ENCODE data around the gene PTPRC. TPM values are rescaled to one million over a fixed set of nuclear protein-coding genes. Genes with fewer than 3 reads are reported as not detected.

PTPRC gene
- total RNA-seq, 1 experiment from 2014 or later: 0.11 TPM

GRCh38 chr1:198672124-198672523, 33.3 kb downstream of the PTPRC start:
- peak overlapping the region; percentile 52 for H3K9ac ChIP-seq (ENCODE audit: low read length)
- peak overlapping the region; percentile 39; the same call in 1 of the 2 replicates for H2AFZ ChIP-seq (ENCODE audit: low read length)
- ChIA-PET CTCF (no interaction called here), POLR2A (ENCODE audit: unreplicated experiment) (interaction anchor here (0.7 to 0.9 kb wide), 2 partner anchors 15 to 888 kb away, joined by 3 to 6 read pairs; no protein-coding TSS in a partner anchor)
- H3K9me3 ChIP-seq (ENCODE audit: low read length): no peaks in the 10 kb centered on the region
- ATAC-seq (peak; percentile 59), DNase-seq (peak; percentile 78)
- no peaks in the 10 kb centered on the region for H3F3A ChIP-seq (ENCODE audit: low read length, unreplicated experiment)
- TF ChIP-seq EZH2 (IDR thresholded peaks at IDR 0.05; ENCODE audit: low read length, unreplicated experiment) (no peak), CTCF (conservative IDR thresholded peaks at IDR 0.05; ENCODE audit: low read depth, low read length) (no peak), EZH2phosphoT487 (IDR thresholded peaks at IDR 0.05; ENCODE audit: borderline replicate concordance, low read length) (no peak)
- H3K4me2 ChIP-seq (ENCODE audit: low read length): peak overlapping the region; percentile 25
- intact Hi-C loops (cut with micrococcal nuclease): no loop called here
- H3K36me3 ChIP-seq (ENCODE audit: low read depth, low read length): no peaks in the 10 kb centered on the region
- H3K27me3 ChIP-seq (ENCODE audit: low read length): no peaks in the 10 kb centered on the region
- H4K20me1 ChIP-seq (ENCODE audit: low read length): no peaks in the 10 kb centered on the region
- H3K4me3 ChIP-seq (ENCODE audit: low read length): no peak overlapping the region
- no peaks in the 10 kb centered on the region; the same call in 1 of the 2 replicates for H3K9me2 ChIP-seq (replicated peaks; ENCODE audit: low read length)
- peak overlapping the region; percentile 88 for H3K27ac ChIP-seq (ENCODE audit: low read length)
- no TSS peak for BruUV-seq (replicated peaks)
- peaks cover 63% of the 10 kb centered on the region for H3K4me1 ChIP-seq (ENCODE audit: insufficient read depth, low read length)
- H3K79me2 ChIP-seq (ENCODE audit: low read length): no peaks in the 10 kb centered on the region

GRCh38 chr1:198674009-198674408, 35.2 kb downstream of the PTPRC start:
- H3K9ac ChIP-seq (ENCODE audit: low read length): no peak overlapping the region
- no peak for ATAC-seq
- intact Hi-C loops (cut with micrococcal nuclease): no loop called here
- CTCF ChIA-PET: no interaction called here
- no peak overlapping the region for H3K4me3 ChIP-seq (ENCODE audit: low read length)
- H4K20me1 ChIP-seq (ENCODE audit: low read length): no peaks in the 10 kb centered on the region
- no peak overlapping the region for H3K4me2 ChIP-seq (ENCODE audit: low read length)
- no TSS peak for BruUV-seq (replicated peaks)
- no peaks in the 10 kb centered on the region for H3F3A ChIP-seq (ENCODE audit: low read length, unreplicated experiment)
- H3K27ac ChIP-seq (ENCODE audit: low read length): no peak overlapping the region
- TF ChIP-seq CTCF (conservative IDR thresholded peaks at IDR 0.05; ENCODE audit: low read depth, low read length): no peak
- TF ChIP-seq EZH2 (IDR thresholded peaks at IDR 0.05; ENCODE audit: low read length, unreplicated experiment): no peak
- TF ChIP-seq EZH2phosphoT487 (IDR thresholded peaks at IDR 0.05; ENCODE audit: borderline replicate concordance, low read length): no peak
- POLR2A ChIA-PET (ENCODE audit: unreplicated experiment): no interaction called here
- no peaks in the 10 kb centered on the region for H3K36me3 ChIP-seq (ENCODE audit: low read depth, low read length)
- H3K79me2 ChIP-seq (ENCODE audit: low read length): no peaks in the 10 kb centered on the region
- no peaks in the 10 kb centered on the region for H3K9me2 ChIP-seq (replicated peaks; ENCODE audit: low read length)
- H3K27me3 ChIP-seq (ENCODE audit: low read length): no peaks in the 10 kb centered on the region
- no peak overlapping the region for H2AFZ ChIP-seq (ENCODE audit: low read length)
- no peaks in the 10 kb centered on the region for H3K9me3 ChIP-seq (ENCODE audit: low read length)
- DNase-seq: no peak
- H3K4me1 ChIP-seq (ENCODE audit: insufficient read depth, low read length): peaks cover 48% of the 10 kb centered on the region

GRCh38 chr1:198676253-198676652, 37.4 kb downstream of the PTPRC start:
- BruUV-seq (replicated peaks): no TSS peak
- no peaks in the 10 kb centered on the region for H3K9me3 ChIP-seq (ENCODE audit: low read length)
- no peak overlapping the region for H3K4me3 ChIP-seq (ENCODE audit: low read length)
- no peak overlapping the region for H2AFZ ChIP-seq (ENCODE audit: low read length)
- no peak overlapping the region for H3K4me2 ChIP-seq (ENCODE audit: low read length)
- TF ChIP-seq CTCF (conservative IDR thresholded peaks at IDR 0.05; ENCODE audit: low read depth, low read length) (no peak), EZH2phosphoT487 (IDR thresholded peaks at IDR 0.05; ENCODE audit: borderline replicate concordance, low read length) (no peak), EZH2 (IDR thresholded peaks at IDR 0.05; ENCODE audit: low read length, unreplicated experiment) (no peak)
- no peak for ATAC-seq
- H4K20me1 ChIP-seq (ENCODE audit: low read length): no peaks in the 10 kb centered on the region
- no peaks in the 10 kb centered on the region for H3F3A ChIP-seq (ENCODE audit: low read length, unreplicated experiment)
- no peaks in the 10 kb centered on the region for H3K27me3 ChIP-seq (ENCODE audit: low read length)
- H3K27ac ChIP-seq (ENCODE audit: low read length): no peak overlapping the region
- intact Hi-C loops (cut with micrococcal nuclease): no loop called here
- peaks cover 44% of the 10 kb centered on the region for H3K4me1 ChIP-seq (ENCODE audit: insufficient read depth, low read length)
- H3K9me2 ChIP-seq (replicated peaks; ENCODE audit: low read length): no peaks in the 10 kb centered on the region
- no peak for DNase-seq
- no peaks in the 10 kb centered on the region for H3K79me2 ChIP-seq (ENCODE audit: low read length)
- ChIA-PET CTCF (no interaction called here), POLR2A (ENCODE audit: unreplicated experiment) (no interaction called here)
- H3K9ac ChIP-seq (ENCODE audit: low read length): no peak overlapping the region
- no peaks in the 10 kb centered on the region for H3K36me3 ChIP-seq (ENCODE audit: low read depth, low read length)
